HG03354 (cell line): ENCODE results near the gene RNU1-3.
A peak's percentile ranks its signal among the peaks of the same experiment; 100 is the strongest.
"Not testable (repeated sequence)": the region's sequence is repeated elsewhere in the genome, so short reads cannot be mapped to it uniquely, and the experiment has no call there.

Experiments
- ATAC-seq: cut with Tn5 transposase; IDR thresholded peaks from one replicate; pipeline ENCODE4 v1.9.1; 2021; ENCODE audit warnings: mild to moderate bottlenecking; ENCODE audit not compliant: unreplicated experiment, poor library complexity, severe bottlenecking

Gene RNU1-3

GRCh38 chr1:16625497-16626408 is 41.0 kb downstream of the RNU1-3 start:
- no peak for ATAC-seq

GRCh38 chr1:16623812-16624719 is 42.7 kb downstream of the RNU1-3 start:
- not testable (repeated sequence) for ATAC-seq

DNA sequence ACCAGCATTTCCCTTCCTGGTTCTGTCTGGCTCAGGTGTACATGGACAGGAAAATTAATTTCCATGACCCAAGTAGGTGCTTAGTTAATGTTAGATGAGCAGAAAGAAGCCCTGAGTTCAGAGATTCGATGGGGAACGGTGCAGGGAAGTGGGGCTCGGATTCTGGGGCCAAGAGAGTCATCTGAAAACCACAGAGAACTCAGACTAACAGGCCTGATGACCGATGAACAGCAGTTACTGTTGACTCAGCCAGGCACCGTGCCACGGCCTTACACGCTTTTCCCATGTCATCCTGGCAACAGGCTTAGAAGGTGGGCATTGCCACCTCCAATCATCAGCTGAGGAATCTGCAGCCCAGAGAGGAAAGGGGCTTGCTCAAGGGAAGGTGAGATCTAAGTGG is 43.4 kb downstream of the RNU1-3 start:
- not testable (repeated sequence) for ATAC-seq

DNA sequence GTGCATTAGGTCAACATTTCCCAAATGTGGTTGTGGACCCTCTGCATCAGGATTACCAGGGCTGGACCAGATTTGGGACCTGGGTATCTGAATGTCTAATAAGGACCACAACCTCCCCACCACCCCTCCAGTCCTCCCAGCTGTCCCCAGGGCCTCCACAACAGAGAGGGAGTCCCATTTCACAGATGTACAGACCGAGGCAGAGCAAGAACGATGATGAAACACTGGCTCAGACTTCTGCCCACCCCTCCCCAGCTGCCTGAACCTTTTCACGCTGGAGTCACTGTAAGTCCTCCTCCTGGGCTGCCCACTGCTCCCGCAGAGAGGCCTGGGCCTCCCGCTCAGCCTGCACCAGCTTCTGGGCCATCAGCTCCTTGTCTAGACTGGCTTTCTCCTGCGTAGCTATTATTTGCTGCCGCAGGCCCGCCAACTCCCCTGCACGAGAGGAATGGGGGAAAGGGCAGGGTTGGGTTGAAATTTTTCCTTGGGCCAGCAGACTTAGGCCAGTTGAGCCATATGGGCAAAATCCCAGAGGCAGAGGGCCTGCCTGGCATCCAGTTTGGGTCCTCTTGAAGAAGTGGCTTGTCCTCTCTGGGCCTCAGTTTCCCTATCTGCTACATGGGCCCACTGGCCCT is 45.0 kb downstream of the RNU1-3 start:
- ATAC-seq, result not testable (repeated sequence)

DNA sequence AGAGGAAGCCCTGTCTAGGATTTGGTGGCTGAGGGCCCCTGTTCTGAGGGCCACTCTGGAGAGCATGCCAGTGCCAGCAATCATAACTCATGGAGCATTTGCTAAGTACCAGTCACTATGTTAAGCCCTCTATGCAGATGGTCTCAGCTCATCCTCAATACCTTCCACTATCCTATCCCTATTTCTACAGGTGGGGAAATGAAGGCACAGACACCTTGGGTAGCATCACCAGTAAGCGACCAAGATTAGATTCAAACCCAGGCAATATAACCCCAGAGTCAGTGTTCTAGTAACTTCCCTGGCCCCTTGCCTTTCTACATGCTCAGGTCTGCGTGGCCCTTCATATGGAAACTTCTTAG is 45.5 kb downstream of the RNU1-3 start:
- peak; percentile 1 for ATAC-seq

GRCh38 chr1:16619803-16620501 is 46.8 kb downstream of the RNU1-3 start:
- not testable (repeated sequence) for ATAC-seq

DNA sequence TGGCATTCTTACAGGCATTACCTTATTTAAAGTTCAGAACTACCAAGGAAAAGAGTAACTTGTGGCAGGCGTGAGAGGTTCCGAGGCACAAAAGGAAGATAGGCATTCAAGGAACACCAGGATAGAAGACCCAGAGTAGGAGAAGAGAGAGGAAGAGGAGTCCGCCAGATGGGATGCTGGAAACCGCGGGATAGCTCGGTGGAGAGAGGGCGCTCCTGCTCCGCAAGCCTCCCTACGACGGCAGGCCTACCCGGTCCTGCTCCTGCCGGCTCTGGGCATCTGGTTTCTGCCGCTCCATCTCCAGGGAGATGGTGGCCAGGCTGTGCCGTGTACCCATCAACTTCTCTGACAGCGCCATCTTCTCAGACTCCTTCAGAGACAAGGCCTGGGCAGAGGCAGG is 48.0 kb downstream of the RNU1-3 start:
- ATAC-seq, result no peak

- ATAC-seq, result no peak
These were observed 48.8 kb downstream of the RNU1-3 start for GRCh38 chr1:16617778-16618580.

- no peak for ATAC-seq
These were observed 49.6 kb downstream of the RNU1-3 start for GRCh38 chr1:16617114-16617631.
